ENCODE data around the gene PCDHGA5.

DNA sequence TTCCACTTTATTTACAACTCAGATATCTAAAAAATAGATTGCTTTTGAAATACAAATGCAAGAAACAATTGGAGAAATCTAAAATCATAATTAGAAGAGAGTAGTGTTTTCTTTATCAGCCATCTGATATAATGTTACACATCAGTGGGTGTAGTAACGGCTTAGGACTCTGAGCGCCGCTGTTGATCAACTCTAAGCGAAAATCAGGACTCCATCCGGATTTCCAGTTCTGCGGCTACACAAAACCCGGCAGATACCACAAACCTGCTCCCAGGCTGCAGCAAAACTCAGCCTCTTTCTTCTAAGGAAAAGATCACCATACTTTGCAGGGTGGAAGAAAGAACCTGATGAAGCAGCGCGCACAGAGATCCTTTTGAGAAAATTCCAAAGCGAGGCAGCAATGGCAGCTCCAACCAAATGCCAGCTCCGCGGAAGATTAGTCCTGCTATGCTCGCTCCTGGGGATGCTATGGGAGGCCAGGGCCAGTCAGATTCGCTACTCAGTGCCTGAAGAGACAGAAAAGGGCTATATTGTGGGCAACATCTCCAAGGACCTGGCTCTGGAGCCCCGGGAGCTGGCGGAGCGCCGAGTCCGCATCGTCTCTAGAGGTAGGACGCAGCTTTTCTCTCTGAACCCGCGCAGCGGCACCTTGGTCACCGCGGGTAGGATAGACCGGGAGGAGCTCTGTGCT is 38.7 kb downstream of the PCDHGA5 start, which contains the start of gene PCDHGA9:
- peak; percentile 40 to 50 (median 47) for TF ChIP-seq CTCF (optimal IDR thresholded peaks at IDR 0.05 in 1 of 3, IDR thresholded peaks at IDR 0.05 in 1 of 3, conservative IDR thresholded peaks at IDR 0.05 in 1 of 3; ENCODE audit: extremely low read depth in 1 of 3, insufficient read depth in 2 of 3, low read length in 3 of 3)
- TF ChIP-seq EZH2 (IDR thresholded peaks at IDR 0.05; ENCODE audit: low read length): no peak

Data from keratinocyte (primary cell).